HepG2 (cell line): ENCODE measurements around the gene HPCAL1.
A peak's percentile ranks its signal among the peaks of the same experiment; 100 is the strongest.

Source experiments
- CTCF ChIP-seq: sonication (generic); formaldehyde crosslinking; IDR thresholded peaks from 2 replicates; pipeline ENCODE4 v1.5.0; 2020; ENCODE audit warnings: mild to moderate bottlenecking, missing genetic modification reagents, moderate library complexity
- EP300 ChIP-seq, 3 experiments: sonication (generic) in 1 of 3; formaldehyde crosslinking in 1 of 3; IDR thresholded peaks; 2 replicates each; pipeline versions ENCODE4 v1.5.1 to v1.6.1; 2011 to 2020; ENCODE audit warnings: low read depth in 2 of 3, low read length in 2 of 3, borderline replicate concordance in 1 of 3, improper control_type of control experiment in 1 of 3, mild to moderate bottlenecking in 1 of 3, missing genetic modification reagents in 1 of 3, moderate library complexity in 1 of 3
- FOXM1 ChIP-seq: sonication (generic); formaldehyde crosslinking; IDR thresholded peaks from 2 replicates; pipeline ENCODE4 v1.5.0; 2020; ENCODE audit warnings: missing genetic modification reagents
- TAF1 ChIP-seq: sonication (generic); formaldehyde crosslinking; IDR thresholded peaks from 2 replicates; pipeline ENCODE4 v1.4.0; 2020; ENCODE audit warnings: missing genetic modification reagents
- TF ChIP-seq, protein P1 (sequence below): sonication (generic); formaldehyde crosslinking; IDR thresholded peaks from 2 replicates; pipeline ENCODE4 v1.8.1; 2022; ENCODE audit warnings: mild to moderate bottlenecking, missing genetic modification reagents

- no peak for TF ChIP-seq EP300 (IDR thresholded peaks at IDR 0.05; ENCODE audit: low read depth in 2 of 2, low read length in 2 of 2)
- no peak for TF ChIP-seq EP300 (CRISPR knock-in tag; IDR thresholded peaks at IDR 0.05; ENCODE audit: borderline replicate concordance)
- TF ChIP-seq, protein P1, sequence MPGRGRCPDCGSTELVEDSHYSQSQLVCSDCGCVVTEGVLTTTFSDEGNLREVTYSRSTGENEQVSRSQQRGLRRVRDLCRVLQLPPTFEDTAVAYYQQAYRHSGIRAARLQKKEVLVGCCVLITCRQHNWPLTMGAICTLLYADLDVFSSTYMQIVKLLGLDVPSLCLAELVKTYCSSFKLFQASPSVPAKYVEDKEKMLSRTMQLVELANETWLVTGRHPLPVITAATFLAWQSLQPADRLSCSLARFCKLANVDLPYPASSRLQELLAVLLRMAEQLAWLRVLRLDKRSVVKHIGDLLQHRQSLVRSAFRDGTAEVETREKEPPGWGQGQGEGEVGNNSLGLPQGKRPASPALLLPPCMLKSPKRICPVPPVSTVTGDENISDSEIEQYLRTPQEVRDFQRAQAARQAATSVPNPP (CRISPR knock-in tag) = no peak
- TF ChIP-seq TAF1 (CRISPR knock-in tag) = no peak; the same call in 1 of the 2 replicates
- peak; percentile 67 for TF ChIP-seq CTCF
- no peak for TF ChIP-seq FOXM1
Measured at GRCh38 chr2:10303694-10304378, 1.1 kb downstream of the HPCAL1 start.
